Measurements from ENCODE around the gene FLT4.

The FLT4 gene

GRCh38 chr5:180619563-180619915, 29.9 kb downstream of the FLT4 start:
- no peak for DNase-seq (ENCODE audit: low read depth)
- no peak overlapping the region for H3K4me3 ChIP-seq (ENCODE audit: low read length)
- TF ChIP-seq, protein P1, sequence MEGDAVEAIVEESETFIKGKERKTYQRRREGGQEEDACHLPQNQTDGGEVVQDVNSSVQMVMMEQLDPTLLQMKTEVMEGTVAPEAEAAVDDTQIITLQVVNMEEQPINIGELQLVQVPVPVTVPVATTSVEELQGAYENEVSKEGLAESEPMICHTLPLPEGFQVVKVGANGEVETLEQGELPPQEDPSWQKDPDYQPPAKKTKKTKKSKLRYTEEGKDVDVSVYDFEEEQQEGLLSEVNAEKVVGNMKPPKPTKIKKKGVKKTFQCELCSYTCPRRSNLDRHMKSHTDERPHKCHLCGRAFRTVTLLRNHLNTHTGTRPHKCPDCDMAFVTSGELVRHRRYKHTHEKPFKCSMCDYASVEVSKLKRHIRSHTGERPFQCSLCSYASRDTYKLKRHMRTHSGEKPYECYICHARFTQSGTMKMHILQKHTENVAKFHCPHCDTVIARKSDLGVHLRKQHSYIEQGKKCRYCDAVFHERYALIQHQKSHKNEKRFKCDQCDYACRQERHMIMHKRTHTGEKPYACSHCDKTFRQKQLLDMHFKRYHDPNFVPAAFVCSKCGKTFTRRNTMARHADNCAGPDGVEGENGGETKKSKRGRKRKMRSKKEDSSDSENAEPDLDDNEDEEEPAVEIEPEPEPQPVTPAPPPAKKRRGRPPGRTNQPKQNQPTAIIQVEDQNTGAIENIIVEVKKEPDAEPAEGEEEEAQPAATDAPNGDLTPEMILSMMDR (IDR thresholded peaks at IDR 0.05; ENCODE audit: insufficient read depth, low read depth, low read length, missing control alignments) = no peak

DNA sequence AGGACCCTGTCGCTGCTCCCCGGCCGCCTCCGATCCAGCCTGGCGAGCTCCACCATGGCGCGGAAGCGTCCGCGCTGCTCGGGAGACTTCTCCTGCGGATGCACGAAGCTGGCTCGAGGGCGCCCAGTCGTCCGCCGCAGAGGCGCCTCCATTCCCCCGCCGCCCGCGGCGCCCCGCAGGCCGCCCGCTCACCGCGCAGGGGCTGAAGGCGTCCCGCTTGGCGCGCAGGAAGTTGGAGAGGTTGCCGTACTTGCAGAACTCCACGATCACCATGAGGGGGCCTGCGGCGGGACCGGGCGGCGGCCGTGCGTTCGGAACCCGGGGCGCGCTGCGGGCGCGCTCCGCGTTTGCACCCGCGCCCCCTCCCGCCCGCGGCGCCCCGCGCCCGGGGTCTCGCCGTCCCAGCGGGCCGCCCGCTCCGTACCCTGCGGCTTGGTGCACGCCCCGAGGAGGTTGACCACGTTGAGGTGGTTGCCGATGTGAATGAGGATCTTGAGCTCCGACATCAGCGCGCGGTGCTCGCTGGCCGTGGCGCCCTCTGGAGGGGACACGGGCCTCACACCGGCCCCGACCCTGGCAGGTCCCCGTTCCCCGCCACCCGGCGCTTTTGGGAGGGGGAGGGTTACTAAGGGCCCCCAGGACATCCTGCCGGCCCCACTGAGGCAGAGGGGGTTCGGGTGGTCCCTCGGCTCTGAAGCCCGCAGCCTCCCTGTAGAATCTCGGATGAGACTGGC, 30.4 kb downstream of the FLT4 start:
- TF ChIP-seq, protein P1 (IDR thresholded peaks at IDR 0.05; ENCODE audit: insufficient read depth, low read depth, low read length, missing control alignments) = no peak
- no peak overlapping the region for H3K4me3 ChIP-seq (ENCODE audit: low read length)
- DNase-seq (ENCODE audit: low read depth) = peak; percentile 10

DNA sequence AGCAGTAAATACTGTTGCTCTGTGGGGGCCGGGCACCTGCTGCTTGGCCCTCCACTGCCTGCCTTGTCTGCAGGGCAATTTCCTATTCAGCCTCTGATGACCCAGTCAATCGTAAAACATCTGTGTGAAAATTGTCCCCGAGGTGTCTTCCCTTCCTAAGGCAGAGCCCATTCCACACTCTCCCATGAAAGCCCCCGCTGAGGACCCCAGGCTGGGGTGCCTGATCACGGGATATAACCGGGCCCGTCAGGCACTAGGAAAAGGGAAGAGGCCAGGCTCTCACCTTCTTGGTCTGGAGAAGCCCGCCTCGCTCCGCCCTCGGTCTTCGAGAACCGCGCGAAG, 30.9 kb downstream of the FLT4 start:
- H3K4me3 ChIP-seq (ENCODE audit: low read length) = no peak overlapping the region
- TF ChIP-seq, protein P1 (IDR thresholded peaks at IDR 0.05; ENCODE audit: insufficient read depth, low read depth, low read length, missing control alignments) = no peak
- DNase-seq (ENCODE audit: low read depth) = no peak

GRCh38 chr5:180613814-180614188, 35.6 kb downstream of the FLT4 start:
- H3K4me3 ChIP-seq (ENCODE audit: low read length) = no peak overlapping the region
- TF ChIP-seq, protein P1 (IDR thresholded peaks at IDR 0.05; ENCODE audit: insufficient read depth, low read depth, low read length, missing control alignments) = no peak
- no peak for DNase-seq (ENCODE audit: low read depth)

DNA sequence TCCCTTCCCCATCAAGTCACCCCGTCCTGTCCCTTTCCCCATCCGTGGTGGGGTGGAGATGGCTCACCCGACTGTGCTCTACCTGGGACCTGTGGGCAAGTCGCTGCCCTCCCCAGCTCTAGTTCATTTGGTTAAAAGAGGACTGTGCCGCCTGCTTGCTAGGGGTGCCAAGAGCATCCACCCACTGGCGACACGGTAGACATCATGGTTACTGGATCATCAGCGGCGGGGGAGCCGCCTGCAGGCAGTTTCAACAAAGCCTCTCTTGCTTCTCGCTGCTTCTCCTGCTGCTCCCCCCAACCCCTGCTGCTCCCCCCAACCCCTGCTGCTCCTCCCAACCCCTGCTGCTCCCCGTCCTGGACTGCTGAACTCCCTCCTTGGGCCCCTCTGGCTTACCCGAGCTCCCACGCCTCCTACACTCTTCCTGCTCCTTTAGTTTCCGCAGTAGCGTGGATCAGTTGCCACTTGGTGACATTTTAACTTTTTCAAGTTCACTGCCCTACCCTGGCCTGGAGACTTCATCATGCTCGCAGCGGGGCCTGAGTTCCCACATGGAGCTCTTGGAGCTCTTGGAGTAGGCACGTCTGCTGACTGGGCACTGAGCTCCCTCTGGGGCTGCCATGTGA, 36.1 kb downstream of the FLT4 start:
- H3K4me3 ChIP-seq (ENCODE audit: low read length) = no peak overlapping the region
- TF ChIP-seq, protein P1 (IDR thresholded peaks at IDR 0.05; ENCODE audit: insufficient read depth, low read depth, low read length, missing control alignments) = no peak
- DNase-seq (ENCODE audit: low read depth) = no peak

DNA sequence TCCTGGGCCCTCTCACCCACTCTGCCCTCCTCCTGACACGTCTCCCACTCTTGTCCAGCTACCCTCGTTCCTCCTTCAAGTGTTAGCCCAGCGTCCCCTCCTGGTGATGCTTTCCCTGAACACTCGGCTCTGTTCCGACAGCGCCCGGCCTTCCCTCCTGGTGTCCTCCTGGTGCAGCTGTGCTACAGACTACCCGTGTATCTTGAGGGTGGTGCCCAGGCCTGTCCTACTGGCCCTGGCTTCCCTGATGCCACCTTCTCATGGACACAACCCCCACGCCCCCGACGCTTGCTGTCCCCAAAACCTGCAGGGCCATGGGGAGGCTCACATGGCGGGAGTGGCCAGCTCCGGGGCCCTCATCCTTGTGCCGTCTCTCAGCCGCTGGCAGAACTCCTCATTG, 36.7 kb downstream of the FLT4 start:
- no peak for DNase-seq (ENCODE audit: low read depth)
- no peak overlapping the region for H3K4me3 ChIP-seq (ENCODE audit: low read length)
- TF ChIP-seq, protein P1 (IDR thresholded peaks at IDR 0.05; ENCODE audit: insufficient read depth, low read depth, low read length, missing control alignments) = no peak
